Colonic mucosa (tissue), 4 donors: ENCODE measurements around the gene CHRNA3. TPM values are rescaled to one million over a fixed set of nuclear protein-coding genes. Genes with fewer than 3 reads are reported as not detected.

Experiments used
- DNase-seq: peaks from one replicate; pipeline ENCODE4 v3.0.0-alpha.2; 2020
- H3K27ac ChIP-seq: fragments of 200-600 bp; one replicate; pipeline ENCODE4 v1.8.0; 2021
- H3K27me3 ChIP-seq: fragments of 200-600 bp; one replicate; pipeline ENCODE4 v1.8.0; 2021
- H3K36me3 ChIP-seq: fragments of 200-600 bp; one replicate; pipeline ENCODE4 v1.8.0; 2021
- H3K4me1 ChIP-seq: fragments of 200-600 bp; one replicate; pipeline ENCODE4 v1.8.0; 2021; ENCODE audit warnings: mild to moderate bottlenecking
- H3K4me3 ChIP-seq: fragments of 200-600 bp; one replicate; pipeline ENCODE4 v1.8.0; 2021
- H3K9ac ChIP-seq, 2 donors: one replicate each; pipeline ENCODE4 v1.7.0; 2013; ENCODE audit warnings: control low read depth in 2 of 2, low read depth in 2 of 2, low read length in 2 of 2
- H3K9me3 ChIP-seq: fragments of 200-600 bp; one replicate; pipeline ENCODE4 v1.8.0; 2021
- CTCF ChIP-seq: fragments of 200-600 bp; IDR thresholded peaks from one replicate; pipeline ENCODE4 v1.8.0; 2022; ENCODE audit warnings: antibody characterized with exemption, mild to moderate bottlenecking
- intact Hi-C: fragments of 100-400 bp; cut with DNase I; formaldehyde crosslinking; loops from one replicate; pipeline ENCODE4 v1.14.1; 2022
- total RNA-seq, 2 donors: library from RNA; stranded (reverse); fragmentation: NEBNext Ultra II Directional in 1 of 2; extraction: Animal tissue kit (Norgen Biotek cat#: 25700) in 1 of 2; gene quantifications; one replicate each; pipeline ENCODE4 v1.2.1, GENCODE V29; 2021
- donor health status: healthy.
- donor health status: DM: no; HTN: no; CAD: no.
- donor health status: DM: no; HTN: no; CAD: no.

CHRNA3 gene
- total RNA-seq, 2 donors from 2014 or later = 2.0 to 3.5 TPM

- Histone ChIP-seq H3K9ac (no peak overlapping the region), H3K27me3 (no peaks in the 10 kb centered on the region), H3K27ac (no peak overlapping the region), H3K36me3 (no peaks in the 10 kb centered on the region), H3K9me3 (no peaks in the 10 kb centered on the region), H3K4me1 (no peaks in the 10 kb centered on the region), H3K4me3 (no peak overlapping the region)
- intact Hi-C loops = no loop called here
- no peak for TF ChIP-seq CTCF
- no peak for DNase-seq
Measured at GRCh38 chr15:78662028-78662427, 41.2 kb upstream of the CHRNA3 start.

- H3K9me3 ChIP-seq = no peaks in the 10 kb centered on the region
- no peak overlapping the region for H3K9ac ChIP-seq
- no peaks in the 10 kb centered on the region for H3K36me3 ChIP-seq
- H3K27ac ChIP-seq = no peak overlapping the region
- no peak overlapping the region for H3K4me3 ChIP-seq
- intact Hi-C loops = no loop called here
- no peaks in the 10 kb centered on the region for H3K4me1 ChIP-seq
- DNase-seq = no peak
- H3K27me3 ChIP-seq = no peaks in the 10 kb centered on the region
- TF ChIP-seq CTCF = no peak
Measured at GRCh38 chr15:78661001-78661400, 40.2 kb upstream of the CHRNA3 start.

GRCh38 chr15:78660584-78660983, 39.8 kb upstream of the CHRNA3 start:
- H3K27ac ChIP-seq = no peak overlapping the region
- intact Hi-C loops = no loop called here
- H3K27me3 ChIP-seq = no peaks in the 10 kb centered on the region
- H3K9ac ChIP-seq = no peak overlapping the region
- no peak for DNase-seq
- no peaks in the 10 kb centered on the region for H3K4me1 ChIP-seq
- no peak for TF ChIP-seq CTCF
- no peaks in the 10 kb centered on the region for H3K36me3 ChIP-seq
- no peak overlapping the region for H3K4me3 ChIP-seq
- no peaks in the 10 kb centered on the region for H3K9me3 ChIP-seq

- no peak for DNase-seq
- H3K27me3 ChIP-seq = no peaks in the 10 kb centered on the region
- no peak overlapping the region for H3K27ac ChIP-seq
- intact Hi-C loops = no loop called here
- no peak overlapping the region for H3K9ac ChIP-seq
- no peak for TF ChIP-seq CTCF
- H3K4me3 ChIP-seq = no peak overlapping the region
- H3K4me1 ChIP-seq = no peaks in the 10 kb centered on the region
- no peaks in the 10 kb centered on the region for H3K36me3 ChIP-seq
- no peaks in the 10 kb centered on the region for H3K9me3 ChIP-seq
Measured at GRCh38 chr15:78658823-78659222, 38.0 kb upstream of the CHRNA3 start.

DNA sequence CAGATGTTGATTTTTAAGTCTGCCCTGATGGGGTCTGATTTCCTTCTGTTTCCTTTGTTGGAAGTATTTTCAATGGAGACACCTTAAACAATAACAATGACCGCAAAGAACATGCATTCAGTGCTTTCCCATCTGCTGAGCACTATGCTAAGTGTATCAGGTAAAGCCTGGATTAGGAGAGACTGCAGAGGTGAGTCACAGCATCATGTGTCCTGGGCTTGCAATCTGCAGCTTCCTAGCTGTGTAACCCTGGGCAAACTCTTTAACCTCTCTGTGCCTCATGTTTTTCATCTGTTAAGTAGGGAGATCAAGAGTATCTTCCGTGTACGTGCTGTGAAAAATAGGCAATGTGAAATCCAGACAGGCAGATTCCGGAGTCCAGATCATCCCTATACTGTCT, 33.5 kb upstream of the CHRNA3 start:
- H3K36me3 ChIP-seq = no peaks in the 10 kb centered on the region
- no peak overlapping the region for H3K4me3 ChIP-seq
- TF ChIP-seq CTCF = no peak
- H3K27ac ChIP-seq = no peak overlapping the region
- intact Hi-C loops = no loop called here
- no peaks in the 10 kb centered on the region for H3K4me1 ChIP-seq
- no peaks in the 10 kb centered on the region for H3K9me3 ChIP-seq
- H3K27me3 ChIP-seq = no peaks in the 10 kb centered on the region
- H3K9ac ChIP-seq = no peak overlapping the region
- no peak for DNase-seq
